Sigmoid colon (tissue), 7 donors: ENCODE data around the gene POM121L2. TPM values are rescaled to one million over a fixed set of nuclear protein-coding genes. Genes with fewer than 3 reads are reported as not detected.

Experiments
- DNase-seq: peaks from one replicate; pipeline ENCODE4 v3.0.0-alpha.2; 2019
- H3K27ac ChIP-seq, 4 donors: fragments of 200-600 bp; sonication (generic); one replicate each; pipeline ENCODE4 v1.5.1; 2016 to 2019; ENCODE audit warnings: mild to moderate bottlenecking in 1 of 4
- H3K27me3 ChIP-seq, 3 donors: fragments of 200-600 bp; sonication (generic); one replicate each; pipeline ENCODE4 v1.5.1; 2019; ENCODE audit warnings: mild to moderate bottlenecking in 1 of 3
- H3K36me3 ChIP-seq, 4 donors: fragments of 200-600 bp; sonication (generic); one replicate each; pipeline ENCODE4 v1.5.1; 2016 to 2019
- H3K4me1 ChIP-seq, 4 donors: fragments of 200-600 bp; sonication (generic); one replicate each; pipeline ENCODE4 v1.5.1; 2017 to 2019
- H3K4me3 ChIP-seq, 4 donors: fragments of 200-600 bp; sonication (generic); one replicate each; pipeline ENCODE4 v1.5.1; 2017 to 2019; ENCODE audit warnings: mild to moderate bottlenecking in 2 of 4, moderate library complexity in 1 of 4
- H3K9me3 ChIP-seq, 4 donors: fragments of 200-600 bp in 3 of 4; sonication (generic) in 3 of 4; one replicate each; pipeline versions ENCODE4 v1.5.1 to v1.6.1; 2013 to 2019
- CTCF ChIP-seq, 4 experiments: fragments of 450-650 bp in 3 of 4; fragments of 200-600 bp in 1 of 4; IDR thresholded peaks; one replicate each; pipeline ENCODE4 v1.5.1; 2016 to 2019; ENCODE audit warnings: antibody characterized with exemption in 4 of 4, mild to moderate bottlenecking in 3 of 4, moderate library complexity in 2 of 4
- EP300 ChIP-seq, 4 donors: sonication (generic); formaldehyde crosslinking; IDR thresholded peaks; one replicate each; pipeline ENCODE4 v1.6.1; 2017; ENCODE audit warnings: antibody characterized with exemption in 4 of 4
- POLR2A ChIP-seq, 2 donors: fragments of 450-650 bp; IDR thresholded peaks; one replicate each; pipeline ENCODE4 v1.6.1; 2016; ENCODE audit warnings: antibody characterized with exemption in 2 of 2, mild to moderate bottlenecking in 2 of 2, moderate library complexity in 2 of 2
- POLR2AphosphoS5 ChIP-seq, 4 donors: sonication (generic); formaldehyde crosslinking; IDR thresholded peaks; one replicate each; pipeline ENCODE4 v1.6.1; 2017; ENCODE audit warnings: antibody characterized with exemption in 4 of 4
- WGBS, 2 donors: extraction: QIAGEN DNeasy Blood & Tissue Kit; methylation state at CpG; one replicate each; pipeline ENCODE4 v1.1.7; 2013; 5-methylcytosine and 5-hydroxymethylcytosine counted together
- intact Hi-C: fragments of 100-400 bp; cut with DNase I; formaldehyde crosslinking; loops from one replicate; pipeline ENCODE4 v1.15.1; 2023
- polyA plus RNA-seq, 3 donors: library from polyadenylated mRNA; stranded (reverse); fragments of 200-250 nt; gene quantifications; one replicate each; pipeline ENCODE4 v1.2.3, GENCODE V29; 2013
- total RNA-seq, 4 donors: library from RNA; depleted of rRNA; stranded (reverse); fragments of >200 nt; gene quantifications; one replicate each; pipeline ENCODE4 v1.1.0, GENCODE V29; 2016
- donor health status: healthy with polysubstance abuse.
- donor health status: Bipolar disorder and iron deficiency.
- donor health status: healthy.

POM121L2 gene
- total and polyA plus RNA-seq, 7 donors, result not detected

- Histone ChIP-seq H3K27me3 (peaks cover 18 to 77% (median 22%) of the 10 kb centered on the region in 3 donors), H3K36me3 (no peaks in the 10 kb centered on the region), H3K4me3 (no peak overlapping the region), H3K9me3 (peaks cover 0 to 2% (median 0%) of the 10 kb centered on the region in 4 donors), H3K4me1 (no peaks in the 10 kb centered on the region), H3K27ac (no peak overlapping the region)
- WGBS, 2 donors, result 12 to 46% methylated on average over 21 of the region's 21 CpGs
- intact Hi-C loops, result no loop called here
- DNase-seq, result no peak
- TF ChIP-seq POLR2AphosphoS5 (IDR thresholded peaks at IDR 0.05) (no peak), CTCF (IDR thresholded peaks at IDR 0.05) (no peak), POLR2A (IDR thresholded peaks at IDR 0.05) (no peak), EP300 (IDR thresholded peaks at IDR 0.05) (no peak)
These were observed 51.7 kb downstream of the POM121L2 start for GRCh38 chr6:27260369-27260768.

Other genes with a start within 250 kb of the POM121L2 start
- not detected for gene PRSS16, start 64.6 kb downstream of the POM121L2 start, total RNA-seq
- 10 to 100 TPM; 13.3 to 28.7 (median 27.0) TPM for gene PRSS16, start 64.6 kb downstream of the POM121L2 start, polyA plus RNA-seq
- 10 to 100 TPM in 1 of 4 donors, 1 to 10 TPM in 3; 3.5 to 14.1 (median 5.4) TPM for gene ZNF391, start 76.5 kb upstream of the POM121L2 start, total RNA-seq
- 1 to 10 TPM in 1 of 3 donors, under 1 TPM in 2; under 0.01 to 1.1 (median 0.46) TPM for gene ZNF391, start 76.5 kb upstream of the POM121L2 start, polyA plus RNA-seq
- 1 to 10 TPM; 4.3 to 8.6 (median 7.3) TPM for gene ZNF184, start 160.8 kb upstream of the POM121L2 start, total RNA-seq
- 1 to 10 TPM; 2.1 to 3.1 (median 3.0) TPM for gene ZNF184, start 160.8 kb upstream of the POM121L2 start, polyA plus RNA-seq